Measurements from ENCODE around the gene SEMA3G. TPM values are rescaled to one million over a fixed set of nuclear protein-coding genes. Genes with fewer than 3 reads are reported as not detected.

The SEMA3G gene
- total RNA-seq, 2 donors from 2014 or later: 13.7 to 19.9 TPM

DNA sequence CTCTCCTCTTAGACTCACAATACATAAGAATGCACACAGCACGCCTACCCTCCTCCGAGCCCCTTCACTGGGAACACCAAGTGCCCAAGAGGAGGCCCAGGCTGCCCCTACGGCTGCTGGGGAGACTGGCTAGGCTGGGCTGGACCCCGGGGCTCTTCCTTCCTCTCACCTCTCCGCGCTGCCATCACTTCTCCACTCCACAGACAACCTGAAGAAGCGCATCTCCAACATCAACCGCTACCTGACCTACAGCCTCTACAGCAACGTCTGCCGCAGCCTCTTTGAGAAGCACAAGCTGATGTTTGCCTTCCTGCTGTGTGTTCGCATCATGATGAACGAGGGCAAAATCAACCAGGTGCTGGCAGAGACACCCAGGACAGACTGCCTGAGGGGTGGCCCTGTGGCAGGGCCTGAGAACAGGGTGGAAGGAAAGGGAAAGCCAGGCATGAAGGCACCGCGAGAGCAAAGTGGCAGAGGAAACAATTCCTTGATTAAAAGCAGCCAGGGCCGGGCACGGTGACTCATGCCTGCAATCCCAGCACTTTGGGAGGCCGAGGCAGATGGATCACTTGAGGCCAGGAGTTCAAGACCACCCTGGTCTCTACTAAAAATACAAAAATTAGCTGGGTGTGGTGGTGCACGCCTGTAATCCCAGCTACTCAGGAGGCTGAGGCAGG lies 51.6 kb downstream of the SEMA3G start:
- no peak for DNase-seq
- ATAC-seq: no peak
- intact Hi-C loops (cut with DNase I): no loop called here

GRCh38 chr3:52392216-52392930 lies 52.5 kb downstream of the SEMA3G start:
- ATAC-seq (no peak), DNase-seq (no peak)
- intact Hi-C loops (cut with DNase I): no loop called here

GRCh38 chr3:52391096-52391495 lies 53.8 kb downstream of the SEMA3G start:
- DNase-seq: no peak
- no peak for ATAC-seq
- intact Hi-C loops (cut with DNase I): no loop called here

- no peak for ATAC-seq
- intact Hi-C loops (cut with DNase I): no loop called here
- DNase-seq: no peak
Observed at GRCh38 chr3:52388933-52389332, 56.0 kb downstream of the SEMA3G start.

GRCh38 chr3:52388348-52388821 lies 56.5 kb downstream of the SEMA3G start:
- DNase-seq (no peak), ATAC-seq (no peak)
- intact Hi-C loops (cut with DNase I): no loop called here

DNA sequence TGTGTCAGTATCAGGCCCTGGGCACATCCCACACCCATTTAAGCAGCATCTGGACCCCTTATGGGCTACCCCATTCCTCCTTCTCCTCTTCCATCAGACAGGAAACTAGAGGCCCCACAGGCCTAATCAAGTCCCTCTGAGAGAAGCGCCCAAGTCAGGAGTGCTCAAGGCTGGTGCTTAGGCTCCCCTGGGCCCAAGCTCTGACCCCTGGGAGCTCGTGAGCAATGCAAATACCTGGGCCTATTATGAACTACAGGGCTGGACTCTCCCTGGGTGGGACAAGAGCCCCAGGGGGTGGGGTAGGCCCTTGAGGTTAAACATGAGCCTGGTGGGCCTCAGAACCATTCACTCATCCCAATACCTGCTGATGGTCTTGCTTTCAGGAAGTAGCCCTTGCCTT lies 57.4 kb downstream of the SEMA3G start:
- DNase-seq (no peak), ATAC-seq (no peak)
- intact Hi-C loops (cut with DNase I): no loop called here

- intact Hi-C loops (cut with DNase I): no loop called here
- no peak for DNase-seq
- ATAC-seq: no peak
Observed at GRCh38 chr3:52385157-52385556, 59.7 kb downstream of the SEMA3G start.

DNA sequence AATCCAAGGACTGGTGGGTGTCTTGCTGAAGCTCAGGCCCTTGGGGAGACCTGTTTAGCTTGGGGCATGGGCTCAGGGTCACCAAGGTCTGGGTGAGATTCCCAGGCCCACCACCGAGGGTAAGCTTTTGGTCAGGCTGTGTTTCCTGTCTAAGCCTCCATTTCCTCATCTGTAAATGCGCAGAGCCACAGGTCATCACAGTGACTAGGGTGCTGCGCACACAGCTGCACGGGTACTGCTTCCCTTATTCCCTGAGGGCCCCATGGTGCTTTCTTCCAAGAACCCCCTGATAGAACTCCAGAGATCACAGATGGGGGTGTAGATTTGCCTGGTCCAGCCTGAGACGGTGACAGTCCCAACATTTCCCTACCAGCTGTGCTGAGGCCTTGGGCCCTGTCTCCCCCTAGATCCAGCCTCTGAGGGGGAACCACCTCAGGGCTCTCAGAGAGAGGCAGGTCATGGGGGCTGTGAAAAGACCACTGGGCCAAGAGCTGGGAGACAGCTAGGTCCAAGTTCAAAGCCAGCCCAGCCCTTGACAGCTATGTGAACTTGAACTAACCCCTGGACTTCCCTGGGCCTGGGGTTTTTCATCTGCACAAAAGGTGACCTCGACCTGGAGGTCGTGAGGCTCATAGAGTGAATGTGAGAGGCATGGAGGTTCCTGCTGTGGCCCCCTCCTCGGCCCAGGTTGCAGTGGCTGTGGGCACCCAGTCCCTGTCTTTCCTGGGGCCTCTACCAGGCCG lies 60.7 kb downstream of the SEMA3G start:
- DNase-seq: no peak
- no peak for ATAC-seq
- intact Hi-C loops (cut with DNase I): no loop called here

DNA sequence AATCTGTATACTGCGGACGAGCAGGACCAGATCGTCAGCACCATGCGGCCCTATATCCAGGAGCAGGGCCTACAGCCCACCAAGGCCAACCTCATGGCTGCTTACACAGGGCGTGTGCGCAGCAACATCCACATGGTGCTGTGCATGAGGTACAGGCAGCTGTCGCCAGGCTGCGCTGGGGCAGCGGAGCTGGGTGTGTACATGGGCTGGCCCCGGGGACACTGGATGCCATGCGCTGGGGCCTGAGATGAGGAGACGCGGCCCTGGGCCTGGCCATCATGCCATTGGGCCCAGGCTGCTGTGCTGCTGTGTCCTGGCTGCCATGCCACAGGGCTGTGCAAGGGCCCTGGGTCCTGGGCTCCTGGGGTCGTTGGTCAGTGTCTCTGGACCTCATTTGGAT lies 61.5 kb downstream of the SEMA3G start:
- no peak for ATAC-seq
- intact Hi-C loops (cut with DNase I): no loop called here
- no peak for DNase-seq

Other genes with a start within 250 kb of the SEMA3G start
- gene ALAS1, start 246.9 kb downstream of the SEMA3G start, total RNA-seq: 100 to 1,000 TPM; 133 to 147 TPM
- gene TLR9, start 219.5 kb downstream of the SEMA3G start, total RNA-seq: under 1 TPM in 1 of 2 donors, not detected in 1; 0.29 TPM
- 10 to 100 TPM; 45.9 to 51.7 TPM for gene TWF2, start 205.9 kb downstream of the SEMA3G start, total RNA-seq
- 10 to 100 TPM; 11.8 to 17.4 TPM for gene PPM1M, start 199.3 kb downstream of the SEMA3G start, total RNA-seq
- 10 to 100 TPM; 57.6 to 65.5 TPM for gene WDR82, start 166.5 kb downstream of the SEMA3G start, total RNA-seq
- 10 to 100 TPM; 10.4 to 13.5 TPM for gene GLYCTK, start 157.3 kb downstream of the SEMA3G start, total RNA-seq
- gene DNAH1, start 128.8 kb downstream of the SEMA3G start, total RNA-seq: 1 to 10 TPM; 3.3 to 4.4 TPM
- gene BAP1, start 35.1 kb downstream of the SEMA3G start, total RNA-seq: 10 to 100 TPM; 52.6 to 62.4 TPM
- gene PHF7, start 34.4 kb downstream of the SEMA3G start, total RNA-seq: 10 to 100 TPM; 13.1 to 16.0 TPM
- 1,000 to 10,000 TPM; 2,841 to 3,233 TPM for gene TNNC1, start 8.9 kb upstream of the SEMA3G start, total RNA-seq
- gene NISCH, start 10.5 kb upstream of the SEMA3G start, total RNA-seq: 10 to 100 TPM; 45.9 to 49.0 TPM
- gene STAB1, start 50.2 kb upstream of the SEMA3G start, total RNA-seq: 100 to 1,000 TPM; 169 to 195 TPM
- gene NT5DC2, start 88.8 kb upstream of the SEMA3G start, total RNA-seq: 100 to 1,000 TPM; 114 to 141 TPM
- 10 to 100 TPM; 52.9 to 70.4 TPM for gene UQCC5, start 91.5 kb upstream of the SEMA3G start, total RNA-seq
- 10 to 100 TPM; 50.7 to 54.4 TPM for gene PBRM1, start 240.8 kb upstream of the SEMA3G start, total RNA-seq
- 10 to 100 TPM; 30.2 to 61.2 TPM for gene GNL3, start 240.9 kb upstream of the SEMA3G start, total RNA-seq

Measured in left cardiac atrium (tissue), 4 donors.